Thyroid gland (tissue), 4 donors: ENCODE data around the gene CEP55. TPM values are rescaled to one million over a fixed set of nuclear protein-coding genes. Genes with fewer than 3 reads are reported as not detected.
A peak's percentile ranks its signal among the peaks of the same experiment; 100 is the strongest.
"Not testable (repeated sequence)": the region's sequence is repeated elsewhere in the genome, so short reads cannot be mapped to it uniquely, and the experiment has no call there.

Source experiments
- DNase-seq, 2 donors: peaks; one replicate each; pipeline ENCODE4 v3.0.0-alpha.2; 2019
- H3K27ac ChIP-seq, 3 donors: fragments of 200-600 bp; sonication (generic); 1 replicate in 2 of 3; 2 replicates in 1 of 3; pipeline ENCODE4 v1.5.1; 2016 to 2019; ENCODE audit warnings: mild to moderate bottlenecking in 1 of 3, moderate library complexity in 1 of 3
- H3K27me3 ChIP-seq: fragments of 200-600 bp; sonication (generic); one replicate; pipeline ENCODE4 v1.5.1; 2019
- H3K36me3 ChIP-seq, 2 donors: fragments of 200-600 bp; sonication (generic); one replicate each; pipeline ENCODE4 v1.5.1; 2016 to 2019
- H3K4me1 ChIP-seq, 2 donors: fragments of 200-600 bp; sonication (generic); one replicate each; pipeline ENCODE4 v1.5.1; 2017 to 2019
- H3K4me3 ChIP-seq, 3 donors: fragments of 200-600 bp; sonication (generic); replicated peaks in 1 of 3; 1 replicate in 2 of 3; 2 replicates in 1 of 3; pipeline ENCODE4 v1.5.1; 2016; ENCODE audit warnings: mild to moderate bottlenecking in 1 of 3
- H3K9me3 ChIP-seq: fragments of 200-600 bp; sonication (generic); one replicate; pipeline ENCODE4 v1.5.1; 2017
- POLR2A ChIP-seq, 2 donors: fragments of 450-650 bp; IDR thresholded peaks; one replicate each; pipeline ENCODE4 v1.6.1; 2017; ENCODE audit warnings: antibody characterized with exemption in 2 of 2, mild to moderate bottlenecking in 2 of 2, moderate library complexity in 1 of 2
- WGBS, 2 donors: methylation state at CpG; one replicate each; pipeline ENCODE4 v1.1.5; 2017; 5-methylcytosine and 5-hydroxymethylcytosine counted together
- intact Hi-C: fragments of 100-400 bp; cut with DNase I; formaldehyde crosslinking; loops from one replicate; pipeline ENCODE4 v1.15.1; 2023
- total RNA-seq, 4 donors: library from RNA; depleted of rRNA; stranded (reverse); fragments of >200 nt; gene quantifications; one replicate each; pipeline ENCODE4 v1.2.3, GENCODE V29; 2016
- TF ChIP-seq, protein P1 (sequence below), 6 experiments: fragments of 200-600 bp in 3 of 6; fragments of 450-650 bp in 3 of 6; sonication (generic) in 3 of 6; IDR thresholded peaks; one replicate each; pipeline ENCODE4 v1.5.1; 2016 to 2019; ENCODE audit warnings: antibody characterized with exemption in 6 of 6, mild to moderate bottlenecking in 2 of 6, inconsistent platforms in 1 of 6, moderate library complexity in 1 of 6

The CEP55 gene
- total RNA-seq, 4 donors from 2014 or later, result 0.11 to 2.1 (median 1.0) TPM; not detected in 1

DNA sequence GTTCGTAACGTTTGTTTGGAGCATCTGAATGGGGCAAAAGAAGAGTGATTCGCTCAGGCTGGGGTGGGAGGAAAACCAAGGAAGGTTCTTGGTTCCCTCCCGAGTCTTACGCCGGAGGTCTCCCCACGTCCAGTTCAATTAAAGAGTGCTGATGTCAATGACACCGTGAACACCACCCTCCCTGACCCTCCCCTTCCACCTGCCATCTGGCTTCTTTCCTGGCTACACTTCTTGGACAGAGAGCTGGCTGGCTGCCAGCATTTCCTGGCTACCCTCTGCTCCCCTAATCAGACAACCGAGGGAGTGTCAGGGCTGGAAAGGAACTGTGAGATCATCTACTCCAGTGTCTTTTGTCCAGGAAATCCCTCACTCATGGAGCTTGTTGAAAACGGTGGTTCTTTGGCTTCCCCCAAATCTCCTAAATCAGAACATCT, 46.0 kb downstream of the CEP55 start:
- no peak overlapping the region for H3K27ac ChIP-seq
- no peaks in the 10 kb centered on the region for H3K36me3 ChIP-seq
- peaks cover 4 to 6% of the 10 kb centered on the region in 2 donors for H3K4me1 ChIP-seq
- H3K9me3 ChIP-seq, result no peaks in the 10 kb centered on the region
- DNase-seq, result peak; percentile 54 to 55
- 13 to 18% methylated on average over 10 of the region's 10 CpGs for WGBS, 2 donors
- H3K27me3 ChIP-seq, result no peaks in the 10 kb centered on the region
- TF ChIP-seq POLR2A (IDR thresholded peaks at IDR 0.05), result no peak
- no peak overlapping the region for H3K4me3 ChIP-seq
- intact Hi-C loops, result no loop called here

DNA sequence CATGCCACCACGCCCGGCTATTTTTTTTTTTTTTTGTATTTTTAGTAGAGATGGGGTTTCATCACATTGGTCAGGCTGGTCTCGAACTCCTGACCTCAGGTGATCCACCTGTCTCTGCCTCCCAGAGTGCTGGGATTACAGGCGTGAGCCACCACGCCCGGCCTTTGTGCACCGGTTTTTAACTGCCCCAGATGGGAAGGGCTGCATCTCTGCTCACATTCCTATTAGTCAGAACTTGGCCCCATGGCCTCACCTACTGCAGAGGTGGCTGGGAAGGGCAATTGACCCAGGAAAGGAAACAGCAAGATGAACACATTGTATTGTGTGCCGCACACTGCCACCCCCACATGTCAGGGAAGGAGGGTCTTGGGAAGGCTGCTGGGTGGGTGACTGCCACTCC, 50.6 kb downstream of the CEP55 start:
- DNase-seq, H3K27ac ChIP-seq, H3K4me1 ChIP-seq, intact Hi-C loops, H3K36me3 ChIP-seq, H3K27me3 ChIP-seq, H3K4me3 ChIP-seq, H3K9me3 ChIP-seq: not testable (repeated sequence)
- 89 to 90% methylated on average over 8 of the region's 8 CpGs for WGBS, 2 donors

DNA sequence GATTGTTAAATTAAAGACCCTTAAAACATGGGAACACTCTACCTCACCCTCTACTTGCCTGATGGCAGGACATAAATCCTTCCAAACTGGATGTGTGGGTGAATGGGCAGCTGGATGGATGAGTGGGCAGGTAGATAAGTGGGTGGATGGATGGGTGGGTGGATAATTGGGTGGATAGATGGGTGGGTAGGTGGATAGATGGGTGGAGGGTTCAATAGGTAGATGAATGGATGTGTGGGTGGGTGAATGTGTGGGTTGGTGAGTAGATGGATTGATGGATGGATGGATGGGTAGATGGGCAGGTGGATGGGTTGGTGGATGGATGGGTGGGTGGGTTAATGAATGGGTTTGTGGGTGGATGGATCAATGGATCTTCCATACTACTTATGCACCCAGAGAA, 51.1 kb downstream of the CEP55 start:
- Histone ChIP-seq H3K9me3 (no peaks in the 10 kb centered on the region), H3K27me3 (no peaks in the 10 kb centered on the region), H3K36me3 (no peaks in the 10 kb centered on the region), H3K4me1 (peaks cover 0 to 1% of the 10 kb centered on the region in 2 donors), H3K27ac (no peak overlapping the region), H3K4me3 (no peak overlapping the region)
- TF ChIP-seq POLR2A (IDR thresholded peaks at IDR 0.05), result no peak
- TF ChIP-seq, protein P1, sequence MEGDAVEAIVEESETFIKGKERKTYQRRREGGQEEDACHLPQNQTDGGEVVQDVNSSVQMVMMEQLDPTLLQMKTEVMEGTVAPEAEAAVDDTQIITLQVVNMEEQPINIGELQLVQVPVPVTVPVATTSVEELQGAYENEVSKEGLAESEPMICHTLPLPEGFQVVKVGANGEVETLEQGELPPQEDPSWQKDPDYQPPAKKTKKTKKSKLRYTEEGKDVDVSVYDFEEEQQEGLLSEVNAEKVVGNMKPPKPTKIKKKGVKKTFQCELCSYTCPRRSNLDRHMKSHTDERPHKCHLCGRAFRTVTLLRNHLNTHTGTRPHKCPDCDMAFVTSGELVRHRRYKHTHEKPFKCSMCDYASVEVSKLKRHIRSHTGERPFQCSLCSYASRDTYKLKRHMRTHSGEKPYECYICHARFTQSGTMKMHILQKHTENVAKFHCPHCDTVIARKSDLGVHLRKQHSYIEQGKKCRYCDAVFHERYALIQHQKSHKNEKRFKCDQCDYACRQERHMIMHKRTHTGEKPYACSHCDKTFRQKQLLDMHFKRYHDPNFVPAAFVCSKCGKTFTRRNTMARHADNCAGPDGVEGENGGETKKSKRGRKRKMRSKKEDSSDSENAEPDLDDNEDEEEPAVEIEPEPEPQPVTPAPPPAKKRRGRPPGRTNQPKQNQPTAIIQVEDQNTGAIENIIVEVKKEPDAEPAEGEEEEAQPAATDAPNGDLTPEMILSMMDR (IDR thresholded peaks at IDR 0.05), result no peak
- no peak for DNase-seq
- intact Hi-C loops, result no loop called here

DNA sequence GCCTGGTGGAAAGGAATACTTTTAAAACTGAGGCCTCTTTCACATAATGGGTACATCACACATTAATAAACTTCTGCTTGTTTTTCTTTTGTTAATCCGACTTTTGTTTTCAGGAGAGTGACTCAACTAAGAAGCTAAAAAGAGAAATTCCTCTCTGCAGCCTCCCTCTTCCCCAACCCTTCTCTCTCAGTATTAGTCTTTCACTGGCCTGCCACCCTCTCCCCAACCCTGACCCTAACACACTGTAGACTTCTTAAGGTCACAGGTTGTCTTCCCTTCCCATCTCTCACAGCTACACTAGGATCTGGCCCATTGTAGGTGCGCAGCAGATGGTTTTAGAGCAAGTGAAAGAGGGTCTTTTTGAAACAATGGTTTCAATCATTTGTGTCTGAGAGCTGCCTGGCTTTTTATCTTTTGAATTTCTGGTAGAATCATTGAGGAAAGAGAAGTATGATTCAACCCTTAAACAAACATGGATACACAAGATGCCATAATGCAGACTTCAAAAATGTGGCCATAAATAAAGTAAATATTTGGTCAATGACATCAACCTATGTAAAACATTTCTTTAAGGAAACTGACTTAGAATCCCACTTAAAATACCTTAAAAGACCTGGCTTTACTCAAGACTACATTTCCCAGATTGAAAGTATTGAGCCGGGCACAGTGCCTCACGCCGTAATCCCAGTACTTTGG, 52.1 kb downstream of the CEP55 start:
- Histone ChIP-seq H3K27ac (no peak overlapping the region), H3K27me3 (no peaks in the 10 kb centered on the region), H3K9me3 (no peaks in the 10 kb centered on the region), H3K36me3 (no peaks in the 10 kb centered on the region), H3K4me1 (no peaks in the 10 kb centered on the region), H3K4me3 (no peak overlapping the region)
- WGBS, 2 donors, result 81 to 90% methylated on average over 5 of the region's 5 CpGs
- TF ChIP-seq, protein P1 (IDR thresholded peaks at IDR 0.05), result no peak
- no peak for TF ChIP-seq POLR2A (IDR thresholded peaks at IDR 0.05)
- DNase-seq, result no peak
- intact Hi-C loops, result no loop called here

DNA sequence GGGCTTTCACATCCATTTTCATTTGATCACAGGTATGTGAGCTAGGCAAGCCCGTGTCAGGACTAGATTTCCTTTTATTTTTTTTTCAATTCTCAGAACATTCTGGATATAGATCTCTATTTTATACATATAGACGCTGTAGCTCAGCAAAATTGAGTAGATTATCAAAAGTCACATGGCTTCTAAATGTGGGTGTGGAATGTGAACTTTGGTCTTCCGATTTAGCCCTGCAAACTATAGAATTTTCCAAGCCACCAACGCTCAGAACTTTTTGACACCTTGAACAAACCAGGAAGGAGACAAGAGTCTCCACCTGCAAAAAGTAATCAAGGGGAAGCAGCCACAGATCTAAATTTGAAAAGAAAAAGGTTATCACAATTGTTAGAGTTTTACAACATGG, 54.2 kb downstream of the CEP55 start:
- no peaks in the 10 kb centered on the region for H3K4me1 ChIP-seq
- H3K4me3 ChIP-seq, result no peak overlapping the region
- no peak overlapping the region for H3K27ac ChIP-seq
- intact Hi-C loops, result no loop called here
- H3K9me3 ChIP-seq, result no peaks in the 10 kb centered on the region
- no peak for TF ChIP-seq POLR2A (IDR thresholded peaks at IDR 0.05)
- TF ChIP-seq, protein P1 (IDR thresholded peaks at IDR 0.05), result no peak
- 79 to 87% methylated on average over 4 of the region's 4 CpGs for WGBS, 2 donors
- H3K27me3 ChIP-seq, result no peaks in the 10 kb centered on the region
- DNase-seq, result no peak
- H3K36me3 ChIP-seq, result no peaks in the 10 kb centered on the region

DNA sequence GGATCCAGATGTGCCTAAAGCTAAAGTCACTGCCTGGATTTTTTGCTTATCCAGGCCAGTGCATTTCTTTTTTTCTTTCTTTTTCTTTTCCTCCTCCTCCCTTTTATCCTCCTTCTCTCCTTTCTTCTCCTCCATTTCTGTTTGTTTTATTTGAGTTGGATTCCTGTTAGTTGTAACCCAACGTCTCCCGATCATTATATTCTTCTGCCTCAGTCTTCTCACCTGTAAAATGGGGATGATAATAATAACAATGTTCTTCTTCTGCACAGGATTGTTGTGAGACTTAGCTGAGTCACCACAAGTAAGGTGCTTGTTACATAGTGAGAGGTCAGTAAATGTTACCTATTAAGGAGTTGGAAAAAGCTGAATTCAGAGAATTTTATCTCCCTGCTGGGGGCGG, 56.4 kb downstream of the CEP55 start:
- no peaks in the 10 kb centered on the region for H3K9me3 ChIP-seq
- WGBS, 2 donors, result 93 to 98% methylated on average over 3 of the region's 3 CpGs
- H3K27me3 ChIP-seq, result no peaks in the 10 kb centered on the region
- H3K27ac ChIP-seq, result no peak overlapping the region
- no peak overlapping the region for H3K4me3 ChIP-seq
- no peaks in the 10 kb centered on the region for H3K4me1 ChIP-seq
- intact Hi-C loops, result no loop called here
- DNase-seq, result no peak
- no peaks in the 10 kb centered on the region for H3K36me3 ChIP-seq
- no peak for TF ChIP-seq POLR2A (IDR thresholded peaks at IDR 0.05)
- TF ChIP-seq, protein P1 (IDR thresholded peaks at IDR 0.05), result no peak
